Measurements from ENCODE around the gene C2orf81.
"Not testable (repeated sequence)": the region's sequence is repeated elsewhere in the genome, so short reads cannot be mapped to it uniquely, and the experiment has no call there.

C2orf81 gene

GRCh38 chr2:74424139-74424992 lies 2.9 kb upstream of the C2orf81 start:
- Mint-ChIP-seq H3K4me1 (peaks cover 14% of the 10 kb centered on the region), H3K27me3 (ENCODE audit: low read depth) (no peaks in the 10 kb centered on the region), H3K27ac (peak overlapping the region in 1 of 3 experiments; percentile 30), H3K4me3 (peak overlapping the region; percentile 31 to 62 (median 36)), H3K36me3 (ENCODE audit: low read depth) (peaks cover 41% of the 10 kb centered on the region), H3K9me3 (no peaks in the 10 kb centered on the region)
- no peak for TF ChIP-seq CTCF (IDR thresholded peaks at IDR 0.05; ENCODE audit: unreplicated experiment in 3 of 3)

GRCh38 chr2:74423231-74424095 lies 2.0 kb upstream of the C2orf81 start:
- peaks cover 32% of the 10 kb centered on the region for H3K36me3 Mint-ChIP-seq (ENCODE audit: low read depth)
- peaks cover 14% of the 10 kb centered on the region for H3K4me1 Mint-ChIP-seq
- TF ChIP-seq CTCF (IDR thresholded peaks at IDR 0.05; ENCODE audit: unreplicated experiment in 3 of 3) = no peak
- no peaks in the 10 kb centered on the region for H3K9me3 Mint-ChIP-seq
- H3K27me3 Mint-ChIP-seq (ENCODE audit: low read depth) = no peaks in the 10 kb centered on the region
- peak overlapping the region in 1 of 3 experiments; percentile 26 for H3K27ac Mint-ChIP-seq
- H3K4me3 Mint-ChIP-seq = peak overlapping the region; percentile 97 to 98 (median 98)

GRCh38 chr2:74420443-74421103 lies 846 bp downstream of the C2orf81 start:
- H3K4me3 Mint-ChIP-seq = peak overlapping the region; percentile 97 to 98 (median 98)
- H3K27ac Mint-ChIP-seq = peak overlapping the region; percentile 30 to 38 (median 34)
- H3K27me3 Mint-ChIP-seq (ENCODE audit: low read depth); H3K36me3 Mint-ChIP-seq (ENCODE audit: low read depth); H3K9me3 Mint-ChIP-seq: not testable (repeated sequence)
- H3K4me1 Mint-ChIP-seq = peaks cover 14% of the 10 kb centered on the region

GRCh38 chr2:74420006-74420405 lies 1.4 kb downstream of the C2orf81 start:
- TF ChIP-seq CTCF (IDR thresholded peaks at IDR 0.05; ENCODE audit: unreplicated experiment in 3 of 3) = no peak
- Mint-ChIP-seq H3K27ac (no peak overlapping the region), H3K27me3 (ENCODE audit: low read depth) (no peaks in the 10 kb centered on the region), H3K36me3 (ENCODE audit: low read depth) (peaks cover 4% of the 10 kb centered on the region), H3K4me3 (peak overlapping the region; percentile 19 to 49 (median 45)), H3K4me1 (peaks cover 14% of the 10 kb centered on the region), H3K9me3 (no peaks in the 10 kb centered on the region)

- Mint-ChIP-seq H3K27ac (no peak overlapping the region), H3K4me3 (no peak overlapping the region), H3K4me1 (peaks cover 14% of the 10 kb centered on the region), H3K27me3 (ENCODE audit: low read depth) (no peaks in the 10 kb centered on the region), H3K9me3 (no peaks in the 10 kb centered on the region), H3K36me3 (ENCODE audit: low read depth) (no peaks in the 10 kb centered on the region)
- TF ChIP-seq CTCF (IDR thresholded peaks at IDR 0.05; ENCODE audit: unreplicated experiment in 3 of 3) = no peak
These were observed 2.1 kb downstream of the C2orf81 start for GRCh38 chr2:74419345-74419744.

GRCh38 chr2:74418312-74418711 lies 3.1 kb downstream of the C2orf81 start:
- Mint-ChIP-seq H3K36me3 (ENCODE audit: low read depth) (no peaks in the 10 kb centered on the region), H3K4me1 (peaks cover 19% of the 10 kb centered on the region), H3K27me3 (ENCODE audit: low read depth) (peaks cover 3% of the 10 kb centered on the region), H3K4me3 (no peak overlapping the region), H3K27ac (no peak overlapping the region), H3K9me3 (no peaks in the 10 kb centered on the region)
- TF ChIP-seq CTCF (IDR thresholded peaks at IDR 0.05; ENCODE audit: unreplicated experiment in 3 of 3) = no peak

Data from nephron (organoid).